Activated CD4-positive, alpha-beta T cell treated with anti-CD3 and anti-CD28 coated beads, Interleukin-2, Interleukin-6, amounts not matched to agents 100 ng/mL and 50 ng/mL, durations not matched to agents 16 hours and 8 hours (primary cell): ENCODE measurements around the gene BGN.

Source experiments
- DNase-seq: peaks from one replicate; pipeline ENCODE4 v3.0.0-alpha.2; 2020

The BGN gene

GRCh38 chrX:153486171-153486570, 8.6 kb upstream of the BGN start:
- no peak for DNase-seq

DNA sequence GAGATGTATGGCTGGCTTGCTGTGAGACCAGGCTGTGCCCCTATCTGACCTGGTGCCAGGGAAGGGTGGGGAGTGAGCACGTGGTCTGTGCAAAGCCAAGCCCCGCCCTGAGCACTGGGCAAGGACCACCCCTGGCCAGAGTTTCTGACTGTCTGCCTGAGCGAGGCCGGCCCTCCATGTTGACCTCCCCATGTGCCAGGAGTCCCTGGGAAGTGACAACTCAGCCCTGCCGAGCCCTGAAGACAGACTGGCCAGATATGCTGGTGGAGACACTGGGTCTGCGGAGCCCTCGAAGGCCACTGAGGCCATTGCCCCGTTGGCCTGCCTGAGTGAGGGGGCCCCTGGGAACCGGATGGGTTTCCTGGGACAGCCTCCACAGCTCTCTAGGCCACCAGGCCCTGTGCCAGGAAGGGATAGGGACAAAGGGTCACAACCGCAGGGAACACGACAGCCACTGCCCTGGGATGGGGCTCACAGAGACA, 7.1 kb upstream of the BGN start:
- no peak for DNase-seq

DNA sequence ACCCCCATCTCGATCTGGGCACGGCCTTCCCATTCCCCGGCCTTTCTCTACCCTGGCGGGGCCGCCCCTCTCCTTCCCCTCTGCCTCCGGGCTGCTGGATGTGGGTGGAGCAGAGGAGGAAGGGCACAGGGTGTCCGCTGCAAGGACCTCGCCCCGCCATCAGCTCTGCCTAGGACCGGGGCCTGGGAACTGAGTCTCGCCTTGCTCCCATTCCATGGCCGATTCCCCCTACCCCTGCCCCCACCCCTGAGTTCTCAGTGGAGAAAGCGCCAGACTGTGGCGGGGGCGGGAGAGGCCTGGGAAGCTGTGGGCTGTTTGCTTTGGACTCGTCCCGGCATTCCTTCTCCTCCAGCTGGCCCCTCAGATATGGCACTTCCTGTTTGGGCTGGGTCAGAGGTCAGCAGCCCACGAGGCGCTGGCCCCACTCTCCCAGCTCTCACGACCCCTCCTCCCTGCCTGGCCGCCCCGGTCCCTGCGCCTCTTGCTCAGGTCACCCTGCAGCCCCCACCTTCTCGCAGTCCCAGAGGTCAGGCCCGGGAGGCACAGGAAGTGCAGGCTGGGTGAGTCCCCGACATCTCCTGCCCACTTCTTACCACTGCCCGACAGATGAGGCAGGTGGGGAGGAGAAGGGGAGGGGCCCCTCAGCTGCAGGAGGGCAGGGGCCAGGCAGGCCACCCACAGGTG, 6.4 kb upstream of the BGN start:
- no peak for DNase-seq

GRCh38 chrX:153490217-153490930, 4.4 kb upstream of the BGN start:
- DNase-seq = no peak

- no peak for DNase-seq
These were observed 3.3 kb upstream of the BGN start for GRCh38 chrX:153491351-153491914.

- DNase-seq = no peak
These were observed 2.9 kb upstream of the BGN start for GRCh38 chrX:153491918-153492317.

DNA sequence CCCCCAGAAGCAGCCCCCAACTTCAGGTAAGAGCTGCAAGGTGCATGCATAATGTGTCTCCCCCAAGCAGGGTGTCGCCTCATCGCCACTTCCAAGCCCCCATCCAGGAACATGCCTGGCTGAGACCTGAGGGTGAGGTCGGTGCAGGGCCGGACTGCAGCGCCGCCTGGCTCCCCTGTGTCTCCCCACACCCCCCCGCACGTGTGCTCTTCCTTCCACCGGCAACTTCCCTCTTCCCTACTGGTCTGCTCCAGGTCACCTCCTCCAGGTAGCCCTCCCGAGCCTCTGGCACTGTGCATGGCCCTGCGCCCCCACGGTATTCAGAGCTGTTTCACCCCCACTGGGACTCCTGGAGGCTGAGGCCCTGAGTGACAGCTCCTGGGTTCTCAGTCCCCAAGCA, 2.2 kb upstream of the BGN start:
- DNase-seq = no peak

DNA sequence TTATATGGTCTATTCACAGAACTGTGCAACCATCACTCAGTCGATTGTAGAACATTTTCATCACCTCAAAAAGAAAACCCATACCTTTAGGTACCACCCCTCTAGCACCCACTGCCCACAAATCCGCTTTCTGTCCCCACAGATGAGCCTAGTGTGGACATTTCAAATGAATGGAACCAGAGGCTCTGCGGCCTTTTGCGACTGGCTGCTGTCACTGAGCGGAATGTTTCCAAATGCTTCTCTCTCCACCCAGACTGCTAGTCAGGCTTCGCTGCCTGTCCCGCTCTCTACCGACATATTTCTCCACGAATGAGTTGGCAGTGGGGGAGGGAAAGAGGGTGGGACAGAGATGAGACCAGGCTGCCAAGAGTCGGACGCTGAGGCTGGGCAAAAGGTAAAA, 1.7 kb upstream of the BGN start:
- no peak for DNase-seq

- no peak for DNase-seq
These were observed 719 bp upstream of the BGN start for GRCh38 chrX:153494061-153494460.

DNA sequence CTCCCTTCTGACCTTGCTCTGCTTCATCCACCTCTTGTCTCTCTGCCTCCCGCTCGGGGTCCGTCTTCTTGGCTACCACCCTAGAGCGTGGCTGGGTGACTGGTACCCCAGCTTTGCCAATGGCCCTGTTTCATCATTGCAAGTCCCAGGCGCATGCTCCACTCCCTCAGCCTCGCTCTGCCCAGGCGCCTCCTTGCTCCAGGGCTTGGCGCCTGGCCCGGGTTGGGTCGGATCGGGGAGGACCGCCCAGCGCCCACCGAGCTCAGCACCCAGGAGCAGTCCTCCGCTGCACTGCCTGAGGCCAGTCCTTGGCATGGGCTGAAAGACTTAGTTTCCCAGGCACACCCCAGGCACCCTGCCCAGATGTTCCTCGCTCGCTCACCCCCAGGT, 577 bp downstream of the BGN start:
- DNase-seq = no peak

DNA sequence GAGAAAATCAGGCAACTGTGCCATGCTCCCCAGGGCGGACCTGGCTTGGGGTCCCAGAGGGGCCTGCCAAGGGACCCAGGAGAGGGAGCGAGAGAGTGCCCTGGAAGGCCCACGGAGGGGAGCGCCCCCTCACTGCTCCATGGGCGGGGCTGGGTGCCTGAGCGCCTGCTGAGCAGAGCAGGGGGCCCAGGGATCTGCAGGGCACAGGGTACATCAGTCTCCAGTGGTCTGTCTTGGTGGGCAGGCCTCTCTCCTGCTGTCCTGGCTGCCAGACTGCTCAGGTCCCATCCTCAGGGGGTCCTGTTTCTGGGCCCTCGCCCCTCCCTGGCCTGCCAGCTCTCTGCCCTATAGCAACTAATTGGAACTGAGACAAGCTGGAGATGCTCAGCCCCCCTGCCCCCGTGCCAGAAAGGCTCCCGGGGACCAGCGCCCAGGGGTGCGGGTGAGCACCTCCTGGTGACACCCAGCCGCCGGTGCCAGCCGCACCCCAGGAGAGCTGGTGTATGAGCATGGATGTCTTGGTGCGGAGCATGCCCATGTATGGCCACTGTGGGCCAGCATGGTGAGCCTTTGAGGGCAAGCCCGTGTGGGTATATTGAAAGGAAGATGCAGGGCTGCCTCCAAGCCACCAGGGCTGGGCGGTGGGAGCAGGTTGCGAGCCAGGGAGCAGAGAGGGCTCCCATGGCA, 1.3 kb downstream of the BGN start:
- DNase-seq = no peak

GRCh38 chrX:153496590-153496959, 1.8 kb downstream of the BGN start:
- DNase-seq = no peak

GRCh38 chrX:153498453-153498852, 3.7 kb downstream of the BGN start:
- DNase-seq = no peak

DNA sequence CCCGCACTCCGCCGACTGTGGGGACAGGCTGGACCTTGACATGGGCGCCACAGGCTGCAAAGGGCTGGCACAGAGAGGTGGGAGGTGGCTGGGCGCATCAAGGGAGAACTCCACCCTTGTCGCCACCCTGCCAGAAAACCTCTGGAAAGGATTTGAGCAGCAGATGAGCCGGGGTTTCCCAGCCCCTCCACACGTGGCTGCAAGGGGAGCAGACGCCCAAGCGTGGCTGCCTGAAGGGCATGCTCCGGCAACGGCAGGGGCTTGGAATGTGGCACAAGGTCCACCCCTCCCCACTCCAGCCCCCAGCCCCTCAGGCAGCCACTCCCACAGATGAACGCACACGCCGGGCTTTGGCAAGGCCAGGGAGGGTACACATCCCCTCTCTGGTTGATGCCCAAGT, 4.6 kb downstream of the BGN start:
- DNase-seq = no peak

GRCh38 chrX:153499876-153500275, 5.1 kb downstream of the BGN start:
- DNase-seq = no peak

GRCh38 chrX:153500676-153501280, 6.0 kb downstream of the BGN start:
- no peak for DNase-seq

DNA sequence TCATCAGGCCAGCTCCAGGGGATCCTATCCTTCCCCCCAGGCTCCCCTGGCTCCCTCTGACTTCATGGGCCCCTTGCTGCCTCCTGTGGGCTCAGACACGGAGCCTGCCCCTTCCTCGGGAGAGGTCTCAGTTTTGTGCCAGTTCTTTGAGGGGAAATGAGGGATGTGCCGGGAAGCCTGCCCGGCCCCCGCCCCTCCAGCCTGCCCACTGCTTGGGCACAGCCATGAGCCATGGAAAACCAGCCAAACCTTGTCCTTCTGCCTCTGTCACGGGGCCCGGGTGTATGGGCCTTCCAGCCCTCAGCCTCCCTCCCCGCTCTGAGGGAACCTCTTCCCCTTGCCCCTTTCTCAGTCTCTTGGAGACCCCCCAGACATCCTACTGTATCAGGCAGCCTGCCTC, 6.8 kb downstream of the BGN start:
- DNase-seq = no peak

DNA sequence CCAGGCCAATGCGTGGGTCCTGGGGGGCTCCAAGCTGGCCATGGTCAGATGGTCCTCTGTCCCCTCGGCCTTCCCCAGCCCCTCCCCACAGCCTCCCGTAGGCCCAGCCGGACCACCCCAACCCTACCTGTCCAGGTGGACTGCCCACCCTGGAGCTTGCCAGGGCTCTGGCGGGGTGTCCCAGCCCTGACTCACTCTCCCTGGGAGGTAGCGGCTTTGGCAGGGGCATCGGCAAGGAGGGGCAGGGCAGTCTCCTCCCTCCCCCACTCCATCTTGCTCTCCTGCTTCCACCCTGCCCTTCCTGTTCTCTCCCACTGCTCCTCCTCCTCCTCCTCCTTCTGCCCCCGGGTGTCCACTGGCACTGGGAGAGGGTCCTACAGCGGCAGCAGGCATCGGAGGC, 7.4 kb downstream of the BGN start:
- no peak for DNase-seq

GRCh38 chrX:153502796-153503195, 8.0 kb downstream of the BGN start:
- no peak for DNase-seq

DNA sequence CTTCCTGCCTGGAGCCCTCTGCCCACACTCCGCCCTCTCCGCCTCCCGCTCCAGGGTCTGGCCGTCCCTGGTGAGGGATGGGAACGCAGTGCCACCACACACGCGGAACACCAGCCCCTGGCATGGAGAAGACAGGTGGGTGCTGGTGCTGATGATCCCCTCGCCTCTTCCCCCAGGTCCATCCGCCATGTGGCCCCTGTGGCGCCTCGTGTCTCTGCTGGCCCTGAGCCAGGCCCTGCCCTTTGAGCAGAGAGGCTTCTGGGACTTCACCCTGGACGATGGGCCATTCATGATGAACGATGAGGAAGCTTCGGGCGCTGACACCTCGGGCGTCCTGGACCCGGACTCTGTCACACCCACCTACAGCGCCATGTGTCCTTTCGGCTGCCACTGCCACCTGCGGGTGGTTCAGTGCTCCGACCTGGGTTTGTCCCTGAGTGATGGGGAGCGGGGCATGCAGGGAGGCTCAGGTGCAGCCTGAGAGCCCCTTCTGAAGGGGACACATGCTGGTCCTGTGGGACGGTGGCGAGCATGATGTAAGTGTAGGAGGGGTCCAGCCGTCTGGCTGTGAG, 9.8 kb downstream of the BGN start:
- DNase-seq = no peak

DNA sequence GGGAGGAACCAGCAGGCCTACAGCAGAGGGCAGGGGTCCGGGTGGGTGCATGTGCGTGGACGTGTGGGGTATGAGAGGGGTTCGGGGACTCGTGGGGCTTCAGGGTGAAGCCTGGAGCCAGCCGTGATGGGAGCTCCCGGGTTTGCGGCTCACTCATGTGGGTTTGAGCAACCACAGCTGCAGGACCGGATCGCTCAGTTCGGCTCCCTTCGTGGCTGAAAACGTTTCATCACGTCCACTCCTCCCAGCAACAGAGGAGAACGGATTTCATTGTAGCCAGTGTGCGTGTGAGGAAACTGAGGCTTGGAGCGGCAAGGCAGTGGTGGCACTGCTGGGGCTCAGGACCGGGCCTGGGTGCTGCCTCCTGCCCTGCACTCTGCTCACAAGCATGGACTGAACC, 10.6 kb downstream of the BGN start:
- no peak for DNase-seq

GRCh38 chrX:153507484-153508178, 12.9 kb downstream of the BGN start:
- peak; percentile 89 for DNase-seq
